Vagina (tissue), 2 donors: Measurements from ENCODE around the gene KLHL13. TPM values are rescaled to one million over a fixed set of nuclear protein-coding genes. Genes with fewer than 3 reads are reported as not detected.

Experiments used
- DNase-seq, 2 donors: peaks; one replicate each; pipeline ENCODE4 v3.0.0-alpha.2; 2017; ENCODE audit errors: extremely low spot score in 2 of 2
- H3K27ac ChIP-seq: fragments of 200-600 bp; sonication (generic); one replicate; pipeline ENCODE4 v1.5.1; 2019
- H3K27me3 ChIP-seq: fragments of 200-600 bp; sonication (generic); one replicate; pipeline ENCODE4 v1.5.1; 2019
- H3K36me3 ChIP-seq, 2 donors: fragments of 200-600 bp; sonication (generic); one replicate each; pipeline ENCODE4 v1.5.1; 2017 to 2019
- H3K4me1 ChIP-seq: fragments of 200-600 bp; sonication (generic); one replicate; pipeline ENCODE4 v1.5.1; 2019
- H3K4me3 ChIP-seq, 2 donors: fragments of 200-600 bp; sonication (generic); 1 replicate in 1 of 2; 2 replicates in 1 of 2; pipeline ENCODE4 v1.5.1; 2016 to 2019
- H3K9me3 ChIP-seq: fragments of 200-600 bp; sonication (generic); one replicate; pipeline ENCODE4 v1.5.1; 2019
- POLR2A ChIP-seq, 2 donors: fragments of 450-650 bp; IDR thresholded peaks; one replicate each; pipeline ENCODE4 v1.6.1; 2017; ENCODE audit warnings: antibody characterized with exemption in 2 of 2, mild to moderate bottlenecking in 2 of 2, moderate library complexity in 2 of 2
- POLR2AphosphoS5 ChIP-seq, 2 donors: sonication (generic); formaldehyde crosslinking; IDR thresholded peaks; one replicate each; pipeline ENCODE4 v1.9.0; 2017; ENCODE audit warnings: antibody characterized with exemption in 2 of 2, mild to moderate bottlenecking in 2 of 2, low read depth in 1 of 2; ENCODE audit not compliant: insufficient read depth in 1 of 2
- intact Hi-C: fragments of 100-400 bp; cut with DNase I; formaldehyde crosslinking; loops from one replicate; pipeline ENCODE4 v1.15.1; 2023
- total RNA-seq: library from RNA; depleted of rRNA; stranded (reverse); fragments of >200 nt; gene quantifications from one replicate; pipeline ENCODE4 v1.2.3, GENCODE V29; 2016
- TF ChIP-seq, protein P1 (sequence below), 3 experiments: fragments of 450-650 bp in 2 of 3; fragments of 200-600 bp in 1 of 3; sonication (generic) in 1 of 3; IDR thresholded peaks; one replicate each; pipeline ENCODE4 v1.5.1; 2017 to 2019; ENCODE audit warnings: antibody characterized with exemption in 3 of 3, mild to moderate bottlenecking in 2 of 3, moderate library complexity in 2 of 3

The KLHL13 gene
- total RNA-seq, 1 donor from 2014 or later, result 10.6 TPM

DNA sequence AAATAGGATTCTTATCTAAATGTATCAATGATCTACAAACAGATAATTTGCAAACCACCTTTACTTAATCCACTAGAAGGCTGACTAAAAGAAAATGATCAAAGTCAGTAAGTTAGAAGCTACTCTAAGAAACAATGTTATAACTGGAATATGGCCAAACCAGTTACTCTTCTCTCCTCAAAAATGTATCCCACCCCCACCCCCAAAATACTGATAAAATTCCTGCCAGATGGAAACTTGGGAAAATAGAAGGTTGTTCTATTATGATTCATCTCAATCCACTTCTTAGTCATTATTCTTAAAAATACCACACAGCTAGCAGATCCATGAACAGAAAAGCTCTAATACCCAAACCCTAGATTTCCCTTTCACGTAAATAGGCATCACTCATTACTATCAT, 206.4 kb downstream of the KLHL13 start:
- intact Hi-C loops, result no loop called here
- H3K9me3 ChIP-seq, result no peaks in the 10 kb centered on the region
- H3K4me1 ChIP-seq, result no peaks in the 10 kb centered on the region
- no peaks in the 10 kb centered on the region for H3K27me3 ChIP-seq
- no peaks in the 10 kb centered on the region for H3K36me3 ChIP-seq
- no peak overlapping the region for H3K27ac ChIP-seq
- no peak for TF ChIP-seq POLR2A (IDR thresholded peaks at IDR 0.05)
- no peak for TF ChIP-seq POLR2AphosphoS5 (IDR thresholded peaks at IDR 0.05; ENCODE audit: insufficient read depth in 1 of 2, low read depth in 1 of 2)
- TF ChIP-seq, protein P1, sequence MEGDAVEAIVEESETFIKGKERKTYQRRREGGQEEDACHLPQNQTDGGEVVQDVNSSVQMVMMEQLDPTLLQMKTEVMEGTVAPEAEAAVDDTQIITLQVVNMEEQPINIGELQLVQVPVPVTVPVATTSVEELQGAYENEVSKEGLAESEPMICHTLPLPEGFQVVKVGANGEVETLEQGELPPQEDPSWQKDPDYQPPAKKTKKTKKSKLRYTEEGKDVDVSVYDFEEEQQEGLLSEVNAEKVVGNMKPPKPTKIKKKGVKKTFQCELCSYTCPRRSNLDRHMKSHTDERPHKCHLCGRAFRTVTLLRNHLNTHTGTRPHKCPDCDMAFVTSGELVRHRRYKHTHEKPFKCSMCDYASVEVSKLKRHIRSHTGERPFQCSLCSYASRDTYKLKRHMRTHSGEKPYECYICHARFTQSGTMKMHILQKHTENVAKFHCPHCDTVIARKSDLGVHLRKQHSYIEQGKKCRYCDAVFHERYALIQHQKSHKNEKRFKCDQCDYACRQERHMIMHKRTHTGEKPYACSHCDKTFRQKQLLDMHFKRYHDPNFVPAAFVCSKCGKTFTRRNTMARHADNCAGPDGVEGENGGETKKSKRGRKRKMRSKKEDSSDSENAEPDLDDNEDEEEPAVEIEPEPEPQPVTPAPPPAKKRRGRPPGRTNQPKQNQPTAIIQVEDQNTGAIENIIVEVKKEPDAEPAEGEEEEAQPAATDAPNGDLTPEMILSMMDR (IDR thresholded peaks at IDR 0.05), result no peak
- no peak for DNase-seq
- no peak overlapping the region for H3K4me3 ChIP-seq

- TF ChIP-seq, protein P1 (IDR thresholded peaks at IDR 0.05), result no peak
- TF ChIP-seq POLR2A (IDR thresholded peaks at IDR 0.05) (no peak), POLR2AphosphoS5 (IDR thresholded peaks at IDR 0.05; ENCODE audit: insufficient read depth in 1 of 2, low read depth in 1 of 2) (no peak)
- Histone ChIP-seq H3K27me3 (no peaks in the 10 kb centered on the region), H3K4me1 (no peaks in the 10 kb centered on the region), H3K9me3 (no peaks in the 10 kb centered on the region), H3K4me3 (no peak overlapping the region), H3K27ac (no peak overlapping the region), H3K36me3 (no peaks in the 10 kb centered on the region)
- no peak for DNase-seq
- intact Hi-C loops, result no loop called here
Observed at GRCh38 chrX:117898226-117898625, 218.4 kb downstream of the KLHL13 start.

GRCh38 chrX:117895418-117895817, 221.2 kb downstream of the KLHL13 start:
- no peak overlapping the region for H3K4me3 ChIP-seq
- no peaks in the 10 kb centered on the region for H3K9me3 ChIP-seq
- H3K36me3 ChIP-seq, result no peaks in the 10 kb centered on the region
- H3K27ac ChIP-seq, result no peak overlapping the region
- DNase-seq, result no peak
- intact Hi-C loops, result no loop called here
- H3K27me3 ChIP-seq, result no peaks in the 10 kb centered on the region
- no peaks in the 10 kb centered on the region for H3K4me1 ChIP-seq
- TF ChIP-seq POLR2A (IDR thresholded peaks at IDR 0.05), result no peak
- TF ChIP-seq POLR2AphosphoS5 (IDR thresholded peaks at IDR 0.05; ENCODE audit: insufficient read depth in 1 of 2, low read depth in 1 of 2), result no peak
- TF ChIP-seq, protein P1 (IDR thresholded peaks at IDR 0.05), result no peak

DNA sequence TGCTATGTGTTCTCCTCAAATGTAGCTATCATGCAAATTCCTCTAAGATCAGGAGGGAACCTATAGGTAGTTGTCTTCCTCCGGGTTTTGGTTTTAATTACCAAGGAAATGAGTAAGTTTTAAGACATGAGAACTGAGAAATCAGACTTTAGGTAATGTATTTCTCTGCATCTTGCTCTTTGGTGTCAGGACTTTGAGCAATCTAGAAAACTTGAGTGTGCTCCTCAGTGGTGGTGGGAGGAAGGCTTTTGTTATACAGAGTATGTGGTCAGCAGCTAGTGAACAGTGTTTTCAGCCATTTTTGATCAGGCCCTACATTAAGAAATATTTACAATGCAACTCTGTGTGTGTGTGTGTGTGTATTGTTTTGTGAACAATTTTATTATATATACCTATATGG, 224.1 kb downstream of the KLHL13 start:
- Histone ChIP-seq H3K4me1 (no peaks in the 10 kb centered on the region), H3K4me3 (no peak overlapping the region), H3K9me3 (no peaks in the 10 kb centered on the region), H3K27ac (no peak overlapping the region), H3K27me3 (no peaks in the 10 kb centered on the region), H3K36me3 (no peaks in the 10 kb centered on the region)
- intact Hi-C loops, result no loop called here
- DNase-seq, result no peak
- no peak for TF ChIP-seq POLR2AphosphoS5 (IDR thresholded peaks at IDR 0.05; ENCODE audit: insufficient read depth in 1 of 2, low read depth in 1 of 2)
- TF ChIP-seq, protein P1 (IDR thresholded peaks at IDR 0.05), result no peak
- TF ChIP-seq POLR2A (IDR thresholded peaks at IDR 0.05), result no peak

- H3K4me1 ChIP-seq, result no peaks in the 10 kb centered on the region
- no peak overlapping the region for H3K4me3 ChIP-seq
- no peak for DNase-seq
- H3K36me3 ChIP-seq, result no peaks in the 10 kb centered on the region
- H3K27me3 ChIP-seq, result no peaks in the 10 kb centered on the region
- intact Hi-C loops, result no loop called here
- TF ChIP-seq POLR2A (IDR thresholded peaks at IDR 0.05), result no peak
- TF ChIP-seq, protein P1 (IDR thresholded peaks at IDR 0.05), result no peak
- TF ChIP-seq POLR2AphosphoS5 (IDR thresholded peaks at IDR 0.05; ENCODE audit: insufficient read depth in 1 of 2, low read depth in 1 of 2), result no peak
- H3K9me3 ChIP-seq, result no peaks in the 10 kb centered on the region
- no peak overlapping the region for H3K27ac ChIP-seq
Observed at GRCh38 chrX:117871796-117872195, 244.8 kb downstream of the KLHL13 start.
